Type B pancreatic cell (in vitro differentiated cells): ENCODE measurements around the gene CADPS. TPM values are rescaled to one million over a fixed set of nuclear protein-coding genes. Genes with fewer than 3 reads are reported as not detected.

ENCODE experiments used
- DNase-seq: peaks from one replicate; pipeline ENCODE4 v3.0.0; 2021; ENCODE audit warnings: mixed read lengths; ENCODE audit not compliant: unreplicated experiment; ENCODE audit errors: extremely low spot score
- H3K27ac Mint-ChIP-seq: 2 replicates; pipeline ENCODE4 v1.8.0; 2021; ENCODE audit warnings: mild to moderate bottlenecking, mixed read lengths
- H3K27me3 Mint-ChIP-seq: 2 replicates; pipeline ENCODE4 v1.8.0; 2021; ENCODE audit warnings: mixed read lengths
- H3K36me3 Mint-ChIP-seq: 2 replicates; pipeline ENCODE4 v1.8.0; 2021; ENCODE audit warnings: mixed read lengths
- H3K4me1 Mint-ChIP-seq: one replicate; pipeline ENCODE4 v1.8.0; 2021; ENCODE audit warnings: mixed read lengths; ENCODE audit not compliant: unreplicated experiment
- H3K4me3 Mint-ChIP-seq: 2 replicates; pipeline ENCODE4 v1.8.0; 2021; ENCODE audit warnings: mild to moderate bottlenecking, mixed read lengths
- H3K9me3 Mint-ChIP-seq: 2 replicates; pipeline ENCODE4 v1.8.0; 2021; ENCODE audit warnings: mixed read lengths
- total RNA-seq: library from RNA; stranded (reverse); gene quantifications from 2 replicates; pipeline ENCODE4 v1.2.1, GENCODE V29; 2021; ENCODE audit warnings: low replicate concordance
- TF ChIP-seq, protein P1 (sequence below): fragments of 200-600 bp; sonication (generic); conservative IDR thresholded peaks from 2 replicates; pipeline ENCODE4 v1.5.0; 2021; ENCODE audit warnings: antibody characterized with exemption, mild to moderate bottlenecking

CADPS gene
- total RNA-seq, 1 donor from 2014 or later, result 21.6 TPM

- Mint-ChIP-seq H3K36me3 (no peaks in the 10 kb centered on the region), H3K4me1 (no peaks in the 10 kb centered on the region), H3K4me3 (no peak overlapping the region), H3K9me3 (no peaks in the 10 kb centered on the region), H3K27me3 (peaks cover 14% of the 10 kb centered on the region), H3K27ac (no peak overlapping the region)
- DNase-seq, result no peak
- TF ChIP-seq, protein P1, sequence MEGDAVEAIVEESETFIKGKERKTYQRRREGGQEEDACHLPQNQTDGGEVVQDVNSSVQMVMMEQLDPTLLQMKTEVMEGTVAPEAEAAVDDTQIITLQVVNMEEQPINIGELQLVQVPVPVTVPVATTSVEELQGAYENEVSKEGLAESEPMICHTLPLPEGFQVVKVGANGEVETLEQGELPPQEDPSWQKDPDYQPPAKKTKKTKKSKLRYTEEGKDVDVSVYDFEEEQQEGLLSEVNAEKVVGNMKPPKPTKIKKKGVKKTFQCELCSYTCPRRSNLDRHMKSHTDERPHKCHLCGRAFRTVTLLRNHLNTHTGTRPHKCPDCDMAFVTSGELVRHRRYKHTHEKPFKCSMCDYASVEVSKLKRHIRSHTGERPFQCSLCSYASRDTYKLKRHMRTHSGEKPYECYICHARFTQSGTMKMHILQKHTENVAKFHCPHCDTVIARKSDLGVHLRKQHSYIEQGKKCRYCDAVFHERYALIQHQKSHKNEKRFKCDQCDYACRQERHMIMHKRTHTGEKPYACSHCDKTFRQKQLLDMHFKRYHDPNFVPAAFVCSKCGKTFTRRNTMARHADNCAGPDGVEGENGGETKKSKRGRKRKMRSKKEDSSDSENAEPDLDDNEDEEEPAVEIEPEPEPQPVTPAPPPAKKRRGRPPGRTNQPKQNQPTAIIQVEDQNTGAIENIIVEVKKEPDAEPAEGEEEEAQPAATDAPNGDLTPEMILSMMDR, result no peak
Measured at GRCh38 chr3:62761311-62761710, 113.9 kb downstream of the CADPS start.

DNA sequence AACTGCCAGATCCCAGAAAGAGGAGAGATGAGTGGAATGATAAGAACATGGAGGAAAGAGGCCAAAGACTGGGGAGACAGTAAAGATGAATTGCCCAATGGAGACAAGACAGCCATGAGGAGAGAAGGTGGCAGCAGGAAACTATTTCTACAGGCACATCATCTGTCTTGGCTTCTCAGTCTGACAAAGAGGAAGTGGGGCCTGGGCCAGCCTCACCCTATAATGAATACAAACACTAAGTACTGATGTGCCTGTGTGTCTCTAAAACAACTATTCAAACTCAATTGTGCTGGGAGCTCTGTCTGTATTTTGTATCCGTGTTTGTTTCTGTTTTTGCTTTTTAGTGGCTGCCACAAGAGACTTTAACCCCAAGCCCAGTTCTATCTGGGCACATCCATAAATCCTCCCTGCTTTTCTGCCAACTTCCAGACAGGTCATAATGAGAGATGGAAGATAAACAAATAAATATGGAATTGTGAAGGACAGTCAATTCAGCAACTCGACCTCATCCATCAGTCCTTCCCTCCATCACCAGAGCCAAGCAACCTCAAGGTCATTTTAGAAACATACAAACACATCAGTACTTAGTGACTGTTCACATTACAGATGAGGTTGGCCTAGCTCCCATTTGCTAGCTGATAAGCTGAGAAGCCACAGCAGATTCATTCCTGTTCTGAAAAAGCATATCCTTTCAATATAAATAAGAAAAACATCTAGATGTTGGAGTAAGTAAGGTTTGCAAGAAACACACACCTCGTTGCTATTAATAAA lies 116.7 kb downstream of the CADPS start:
- no peak overlapping the region for H3K27ac Mint-ChIP-seq
- no peaks in the 10 kb centered on the region for H3K36me3 Mint-ChIP-seq
- TF ChIP-seq, protein P1, result no peak
- H3K4me3 Mint-ChIP-seq, result no peak overlapping the region
- no peaks in the 10 kb centered on the region for H3K9me3 Mint-ChIP-seq
- DNase-seq, result no peak
- H3K27me3 Mint-ChIP-seq, result peaks cover 22% of the 10 kb centered on the region
- H3K4me1 Mint-ChIP-seq, result no peaks in the 10 kb centered on the region

- Mint-ChIP-seq H3K36me3 (no peaks in the 10 kb centered on the region), H3K4me3 (no peak overlapping the region), H3K27me3 (peaks cover 23% of the 10 kb centered on the region), H3K4me1 (no peaks in the 10 kb centered on the region), H3K9me3 (no peaks in the 10 kb centered on the region), H3K27ac (no peak overlapping the region)
- DNase-seq, result no peak
- TF ChIP-seq, protein P1, result no peak
Measured at GRCh38 chr3:62757045-62757444, 118.2 kb downstream of the CADPS start.

GRCh38 chr3:62755285-62755684 lies 119.9 kb downstream of the CADPS start:
- TF ChIP-seq, protein P1, result no peak
- Mint-ChIP-seq H3K27me3 (peaks cover 24% of the 10 kb centered on the region), H3K36me3 (no peaks in the 10 kb centered on the region), H3K9me3 (no peaks in the 10 kb centered on the region), H3K4me3 (no peak overlapping the region), H3K27ac (no peak overlapping the region), H3K4me1 (no peaks in the 10 kb centered on the region)
- no peak for DNase-seq

DNA sequence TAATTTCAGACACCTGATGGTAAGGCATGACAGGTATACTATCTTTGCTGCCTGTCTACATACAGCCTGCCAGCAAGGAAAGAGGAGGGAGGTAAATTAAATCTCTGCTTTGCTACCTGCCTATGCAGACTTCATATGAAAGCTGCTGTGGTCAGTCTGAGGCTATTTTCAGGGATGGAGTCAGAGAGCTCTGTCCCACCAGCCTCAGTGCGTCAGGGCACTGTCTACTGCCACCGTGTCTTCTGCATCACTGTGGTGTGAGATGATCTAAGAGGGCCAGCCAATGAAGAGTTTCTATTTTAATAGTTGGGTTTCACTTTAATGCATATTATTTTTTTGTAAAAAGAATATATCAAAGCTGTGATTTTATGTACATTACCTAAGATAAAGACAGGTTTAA lies 125.6 kb downstream of the CADPS start:
- peaks cover 17% of the 10 kb centered on the region for H3K27me3 Mint-ChIP-seq
- H3K4me1 Mint-ChIP-seq, result no peaks in the 10 kb centered on the region
- H3K36me3 Mint-ChIP-seq, result no peaks in the 10 kb centered on the region
- no peak overlapping the region for H3K4me3 Mint-ChIP-seq
- H3K27ac Mint-ChIP-seq, result no peak overlapping the region
- no peaks in the 10 kb centered on the region for H3K9me3 Mint-ChIP-seq
- TF ChIP-seq, protein P1, result no peak
- DNase-seq, result no peak
